Naive B cell (primary cell): ENCODE measurements around the gene LDLRAD3. TPM values are rescaled to one million over a fixed set of nuclear protein-coding genes. Genes with fewer than 3 reads are reported as not detected.
"Not testable (repeated sequence)": the region's sequence is repeated elsewhere in the genome, so short reads cannot be mapped to it uniquely, and the experiment has no call there.

Source experiments
- ATAC-seq, 2 donors: fragments of 150-1000 bp; cut with Tn5 transposase; 2 replicates each; pipeline ENCODE4 v1.10.0; 2021; ENCODE audit warnings: low read depth in 2 of 2, mild to moderate bottlenecking in 2 of 2, moderate library complexity in 2 of 2
- DNase-seq: peaks from one replicate; pipeline ENCODE4 v3.0.0; 2022
- H3K27ac Mint-ChIP-seq, 6 donors: one replicate each; pipeline ENCODE4 v1.8.0; 2020 to 2022; ENCODE audit warnings: mild to moderate bottlenecking in 6 of 6, mixed read lengths in 6 of 6, moderate library complexity in 5 of 6, inconsistent platforms in 2 of 6
- H3K27me3 Mint-ChIP-seq, 3 donors: one replicate each; pipeline ENCODE4 v1.8.0; 2021 to 2022; ENCODE audit warnings: mixed read lengths in 3 of 3, mild to moderate bottlenecking in 1 of 3
- H3K36me3 Mint-ChIP-seq, 2 donors: one replicate each; pipeline ENCODE4 v1.8.0; 2020 to 2022; ENCODE audit warnings: mixed read lengths in 2 of 2, inconsistent platforms in 1 of 2, mild to moderate bottlenecking in 1 of 2
- H3K4me1 Mint-ChIP-seq, 3 donors: one replicate each; pipeline ENCODE4 v1.8.0; 2020 to 2022; ENCODE audit warnings: mixed read lengths in 3 of 3, inconsistent platforms in 1 of 3, mild to moderate bottlenecking in 1 of 3, moderate library complexity in 1 of 3
- H3K4me3 Mint-ChIP-seq, 8 donors: one replicate each; pipeline ENCODE4 v1.8.0; 2020 to 2022; ENCODE audit warnings: mild to moderate bottlenecking in 8 of 8, mixed read lengths in 8 of 8, moderate library complexity in 8 of 8, inconsistent platforms in 2 of 8
- H3K9me3 Mint-ChIP-seq, 7 donors: one replicate each; pipeline ENCODE4 v1.8.0; 2020 to 2022; ENCODE audit warnings: mixed read lengths in 7 of 7, mild to moderate bottlenecking in 5 of 7, inconsistent platforms in 2 of 7, moderate library complexity in 1 of 7
- polyA plus RNA-seq, 6 donors: library from polyadenylated mRNA; unstranded; fragments of 300-500 nt; fragmentation: Illumina TruSeq; gene quantifications; one replicate each; pipeline ENCODE4 v1.2.3, GENCODE V29; 2021; ENCODE audit warnings: low read depth in 6 of 6

Gene LDLRAD3
- polyA plus RNA-seq, 6 donors from 2014 or later = 0.17 to 0.27 TPM; not detected in 4

GRCh38 chr11:36012455-36012854, 68.6 kb downstream of the LDLRAD3 start:
- no peak overlapping the region for H3K27ac Mint-ChIP-seq
- no peak overlapping the region for H3K4me3 Mint-ChIP-seq
- H3K9me3 Mint-ChIP-seq = peaks cover 0 to 5% (median 0%) of the 10 kb centered on the region in 7 donors
- H3K4me1 Mint-ChIP-seq = no peaks in the 10 kb centered on the region
- no peak for ATAC-seq
- peaks cover 0 to 12% (median 6%) of the 10 kb centered on the region in 3 donors for H3K27me3 Mint-ChIP-seq
- no peaks in the 10 kb centered on the region for H3K36me3 Mint-ChIP-seq
- no peak for DNase-seq

- Mint-ChIP-seq H3K4me1 (no peaks in the 10 kb centered on the region), H3K27ac (no peak overlapping the region), H3K27me3 (peaks cover 0 to 12% (median under 1%) of the 10 kb centered on the region in 3 donors), H3K9me3 (peaks cover 0 to 5% (median 0%) of the 10 kb centered on the region in 7 donors), H3K4me3 (no peak overlapping the region), H3K36me3 (no peaks in the 10 kb centered on the region)
- DNase-seq = no peak
- ATAC-seq = no peak
Measured at GRCh38 chr11:36012979-36013378, 69.1 kb downstream of the LDLRAD3 start.

GRCh38 chr11:36013446-36013845, 69.6 kb downstream of the LDLRAD3 start:
- not testable (repeated sequence) for H3K27ac Mint-ChIP-seq, ATAC-seq, H3K36me3 Mint-ChIP-seq, H3K9me3 Mint-ChIP-seq, H3K4me1 Mint-ChIP-seq, DNase-seq, H3K4me3 Mint-ChIP-seq
- H3K27me3 Mint-ChIP-seq = peaks cover 0 to 12% (median 0%) of the 10 kb centered on the region in 3 donors

- no peaks in the 10 kb centered on the region for H3K4me1 Mint-ChIP-seq
- H3K9me3 Mint-ChIP-seq = peaks cover 0 to 5% (median 0%) of the 10 kb centered on the region in 7 donors
- H3K27ac Mint-ChIP-seq = no peak overlapping the region
- no peak for ATAC-seq
- H3K36me3 Mint-ChIP-seq = no peaks in the 10 kb centered on the region
- no peak for DNase-seq
- H3K27me3 Mint-ChIP-seq = peaks cover 0 to 5% (median 0%) of the 10 kb centered on the region in 3 donors
- no peak overlapping the region for H3K4me3 Mint-ChIP-seq
Measured at GRCh38 chr11:36013950-36014897, 70.4 kb downstream of the LDLRAD3 start.

- Mint-ChIP-seq H3K27ac (no peak overlapping the region), H3K4me1 (no peaks in the 10 kb centered on the region), H3K27me3 (peaks cover 0 to under 1% (median 0%) of the 10 kb centered on the region in 3 donors), H3K36me3 (no peaks in the 10 kb centered on the region), H3K9me3 (peaks cover 0 to 5% (median 0%) of the 10 kb centered on the region in 7 donors), H3K4me3 (no peak overlapping the region)
- ATAC-seq = no peak
- DNase-seq = no peak
Measured at GRCh38 chr11:36014898-36015665, 71.2 kb downstream of the LDLRAD3 start.

- ATAC-seq = no peak
Measured at GRCh38 chr11:36015799-36016198, 71.9 kb downstream of the LDLRAD3 start.

GRCh38 chr11:36016263-36016662, 72.4 kb downstream of the LDLRAD3 start:
- Mint-ChIP-seq H3K27me3 (peaks cover 11 to 13% (median 12%) of the 10 kb centered on the region in 3 donors), H3K27ac (no peak overlapping the region), H3K9me3 (peaks cover 0 to 6% (median 0%) of the 10 kb centered on the region in 7 donors), H3K36me3 (no peaks in the 10 kb centered on the region), H3K4me3 (no peak overlapping the region), H3K4me1 (no peaks in the 10 kb centered on the region)
- ATAC-seq = no peak
- no peak for DNase-seq

More at GRCh38 chr11:36015799-36016198, 71.9 kb downstream of the LDLRAD3 start:
- peak overlapping the region in 1 of 8 donors; percentile 71 for H3K4me3 Mint-ChIP-seq
- no peaks in the 10 kb centered on the region for H3K4me1 Mint-ChIP-seq
- no peak for DNase-seq
- no peak overlapping the region for H3K27ac Mint-ChIP-seq
- peaks cover 7 to 8% (median 7%) of the 10 kb centered on the region in 3 donors for H3K27me3 Mint-ChIP-seq
- H3K36me3 Mint-ChIP-seq = no peaks in the 10 kb centered on the region
- H3K9me3 Mint-ChIP-seq = peaks cover 0 to 5% (median 0%) of the 10 kb centered on the region in 7 donors

- Mint-ChIP-seq H3K36me3 (no peaks in the 10 kb centered on the region), H3K4me1 (no peaks in the 10 kb centered on the region), H3K27ac (no peak overlapping the region), H3K9me3 (peaks cover 0 to 7% (median 0%) of the 10 kb centered on the region in 7 donors), H3K27me3 (peaks cover 11 to 17% (median 16%) of the 10 kb centered on the region in 3 donors), H3K4me3 (no peak overlapping the region)
- ATAC-seq (no peak), DNase-seq (no peak)
Measured at GRCh38 chr11:36016709-36017108, 72.8 kb downstream of the LDLRAD3 start.

- DNase-seq (no peak), ATAC-seq (no peak)
- no peak overlapping the region for H3K27ac Mint-ChIP-seq
- no peaks in the 10 kb centered on the region for H3K36me3 Mint-ChIP-seq
- H3K4me3 Mint-ChIP-seq = no peak overlapping the region
- no peaks in the 10 kb centered on the region for H3K4me1 Mint-ChIP-seq
- peaks cover 0 to 7% (median 0%) of the 10 kb centered on the region in 7 donors for H3K9me3 Mint-ChIP-seq
- peaks cover 11 to 19% (median 18%) of the 10 kb centered on the region in 3 donors for H3K27me3 Mint-ChIP-seq
Measured at GRCh38 chr11:36019005-36019596, 75.2 kb downstream of the LDLRAD3 start.

GRCh38 chr11:36019722-36020121, 75.9 kb downstream of the LDLRAD3 start:
- peaks cover 11 to 19% (median 18%) of the 10 kb centered on the region in 3 donors for H3K27me3 Mint-ChIP-seq
- no peak for ATAC-seq
- DNase-seq = no peak
- no peak overlapping the region for H3K4me3 Mint-ChIP-seq
- peaks cover 0 to 7% (median 0%) of the 10 kb centered on the region in 7 donors for H3K9me3 Mint-ChIP-seq
- H3K27ac Mint-ChIP-seq = no peak overlapping the region
- no peaks in the 10 kb centered on the region for H3K4me1 Mint-ChIP-seq
- no peaks in the 10 kb centered on the region for H3K36me3 Mint-ChIP-seq

GRCh38 chr11:36022882-36023281, 79.0 kb downstream of the LDLRAD3 start:
- Mint-ChIP-seq H3K27me3 (peaks cover 11 to 24% (median 19%) of the 10 kb centered on the region in 3 donors), H3K4me3 (no peak overlapping the region), H3K36me3 (no peaks in the 10 kb centered on the region), H3K27ac (no peak overlapping the region), H3K9me3 (peaks cover 0 to 7% (median 0%) of the 10 kb centered on the region in 7 donors), H3K4me1 (no peaks in the 10 kb centered on the region)
- ATAC-seq (no peak), DNase-seq (no peak)

GRCh38 chr11:36023922-36024321, 80.1 kb downstream of the LDLRAD3 start:
- H3K4me3 Mint-ChIP-seq = no peak overlapping the region
- no peak for DNase-seq
- ATAC-seq = no peak
- H3K9me3 Mint-ChIP-seq = peaks cover 0 to 7% (median 0%) of the 10 kb centered on the region in 7 donors
- H3K36me3 Mint-ChIP-seq = no peaks in the 10 kb centered on the region
- H3K27me3 Mint-ChIP-seq = peaks cover 11 to 24% (median 19%) of the 10 kb centered on the region in 3 donors
- H3K27ac Mint-ChIP-seq = no peak overlapping the region
- H3K4me1 Mint-ChIP-seq = no peaks in the 10 kb centered on the region

- H3K4me3 Mint-ChIP-seq = peak overlapping the region in 1 of 8 donors; percentile 62
- H3K27me3 Mint-ChIP-seq = peaks cover 11 to 24% (median 19%) of the 10 kb centered on the region in 3 donors
- H3K9me3 Mint-ChIP-seq = peaks cover 0 to 7% (median 0%) of the 10 kb centered on the region in 7 donors
- H3K36me3 Mint-ChIP-seq = no peaks in the 10 kb centered on the region
- no peaks in the 10 kb centered on the region for H3K4me1 Mint-ChIP-seq
- no peak for DNase-seq
- H3K27ac Mint-ChIP-seq = peak overlapping the region in 1 of 6 donors; percentile 68
- no peak for ATAC-seq
Measured at GRCh38 chr11:36024716-36025115, 80.9 kb downstream of the LDLRAD3 start.
